ENCODE data around the gene AADAC. TPM values are rescaled to one million over a fixed set of nuclear protein-coding genes. Genes with fewer than 3 reads are reported as not detected.

Gene AADAC
- polyA plus RNA-seq, 3 donors, result 3.4 to 14.3 (median 4.7) TPM

DNA sequence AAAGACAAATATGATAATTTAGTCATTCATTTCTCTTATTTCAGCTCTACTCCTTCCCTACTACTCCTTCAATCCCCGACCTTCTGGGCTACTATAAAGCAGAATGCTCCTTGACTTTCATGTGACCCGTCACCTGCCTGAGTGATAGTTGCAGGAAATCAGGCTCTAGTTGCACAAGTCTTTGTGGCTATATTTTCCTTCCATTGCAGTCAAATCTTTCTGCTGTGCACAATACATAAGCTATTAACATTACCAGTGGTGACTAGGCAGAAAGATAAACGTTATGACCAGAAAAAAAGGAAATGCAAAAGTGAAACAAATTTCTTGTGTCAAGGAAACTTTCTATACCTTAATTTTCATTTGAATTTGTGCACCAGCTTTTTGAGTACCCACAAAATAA is 61.8 kb downstream of the AADAC start:
- 40 to 48% (median 41%) methylated on average over 3 of the region's 3 CpGs for WGBS, 3 donors
- no peak overlapping the region for H3K27ac ChIP-seq (ENCODE audit: low read depth, low read length)

DNA sequence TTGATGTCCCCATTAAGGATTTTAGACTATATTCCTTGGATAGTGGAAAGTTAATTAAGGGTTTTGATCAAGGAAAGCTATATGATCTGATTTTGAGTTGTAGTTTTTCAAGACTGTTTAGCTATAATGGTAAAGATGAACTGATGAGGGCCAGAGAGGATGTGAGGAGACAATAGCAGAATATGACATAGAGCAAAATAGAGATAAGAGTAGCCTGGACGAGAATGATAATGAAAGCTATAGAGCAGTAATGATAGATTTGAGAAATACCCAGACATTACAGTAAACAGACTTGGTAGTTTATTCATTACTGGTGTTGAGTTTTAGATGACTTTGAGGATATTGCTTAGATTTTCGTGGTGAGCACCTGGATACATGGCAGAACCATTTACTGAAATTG is 63.4 kb downstream of the AADAC start:
- H3K27ac ChIP-seq (ENCODE audit: low read depth, low read length), result no peak overlapping the region
- WGBS, 3 donors, result 81 to 91% (median 87%) methylated on average over 2 of the region's 2 CpGs

Other genes with a start within 250 kb of the AADAC start
- gene AADACL2, start 80.2 kb upstream of the AADAC start, polyA plus RNA-seq, result 1 to 10 TPM in 1 of 3 donors, under 1 TPM in 2; 0.06 to 1.1 (median 0.21) TPM
- 1 to 10 TPM in 1 of 3 donors, under 1 TPM in 2; 0.08 to 1.3 (median 0.28) TPM for gene SUCNR1, start 59.5 kb downstream of the AADAC start, polyA plus RNA-seq